Measurements from ENCODE around the gene ELOVL2.

The ELOVL2 gene

GRCh38 chr6:10933126-10933525 is 111.0 kb downstream of the ELOVL2 start:
- in situ Hi-C loops (cut with MboI; ENCODE audit: low sequenced_read_pairs): no loop called here
